CD14-positive monocyte (primary cell): ENCODE results near the gene GMPR. TPM values are rescaled to one million over a fixed set of nuclear protein-coding genes. Genes with fewer than 3 reads are reported as not detected.

ENCODE experiments used
- DNase-seq, 3 donors: peaks; one replicate each; pipeline ENCODE4 v3.0.0-alpha.2; 2011 to 2022
- H2AFZ ChIP-seq: 2 replicates; pipeline ENCODE4 v1.6.0; 2012; ENCODE audit warnings: mild to moderate bottlenecking, low read depth, low read length, inconsistent platforms; ENCODE audit not compliant: insufficient read depth, poor library complexity, severe bottlenecking
- H3K27ac ChIP-seq, 2 donors: 1 replicate in 1 of 2; 2 replicates in 1 of 2; pipeline ENCODE4 v1.5.1; 2012 to 2013; ENCODE audit warnings: low read length in 2 of 2, control low read depth in 1 of 2, inconsistent platforms in 1 of 2, low read depth in 1 of 2, mild to moderate bottlenecking in 1 of 2
- H3K27me3 ChIP-seq, 2 donors: one replicate each; pipeline versions ENCODE4 v1.6.0 to v1.6.1; 2011 to 2013; ENCODE audit warnings: low read length in 2 of 2; ENCODE audit not compliant: control insufficient read depth in 2 of 2, insufficient read depth in 2 of 2
- H3K36me3 ChIP-seq, 2 donors: replicated peaks in 1 of 2; 1 replicate in 1 of 2; 2 replicates in 1 of 2; pipeline versions ENCODE4 v1.5.1 to v1.6.1; 2012 to 2013; ENCODE audit warnings: low read length in 2 of 2, control low read depth in 1 of 2, inconsistent platforms in 1 of 2, mild to moderate bottlenecking in 1 of 2; ENCODE audit not compliant: insufficient read depth in 2 of 2, control insufficient read depth in 1 of 2
- H3K4me1 ChIP-seq, 2 donors: 1 replicate in 1 of 2; 2 replicates in 1 of 2; pipeline versions ENCODE4 v1.5.1 to v1.6.1; 2012 to 2013; ENCODE audit warnings: low read length in 2 of 2, control low read depth in 1 of 2, inconsistent platforms in 1 of 2, mild to moderate bottlenecking in 1 of 2, moderate library complexity in 1 of 2; ENCODE audit not compliant: insufficient read depth in 2 of 2, control insufficient read depth in 1 of 2
- H3K4me2 ChIP-seq: replicated peaks from 2 replicates; pipeline ENCODE3; 2012; ENCODE audit warnings: low read length, moderate library complexity, mild to moderate bottlenecking; ENCODE audit not compliant: poor library complexity, severe bottlenecking; ENCODE audit errors: extremely low read depth
- H3K4me3 ChIP-seq, 3 experiments: fragments of 200-600 bp in 1 of 3; sonication (generic) in 1 of 3; replicated peaks in 1 of 3; 1 replicate in 2 of 3; 2 replicates in 1 of 3; pipeline ENCODE4 v1.5.1; 2011 to 2013; ENCODE audit warnings: low read length in 3 of 3, mild to moderate bottlenecking in 3 of 3, control low read depth in 2 of 3, low read depth in 2 of 3, inconsistent platforms in 1 of 3, moderate library complexity in 1 of 3
- H3K79me2 ChIP-seq: 2 replicates; pipeline ENCODE4 v1.6.0; 2012; ENCODE audit warnings: mild to moderate bottlenecking, control low read depth, inconsistent platforms, low read length, moderate library complexity; ENCODE audit not compliant: insufficient read depth
- H3K9ac ChIP-seq: 2 replicates; pipeline ENCODE4 v1.6.0; 2017; ENCODE audit warnings: low read length, mild to moderate bottlenecking; ENCODE audit not compliant: insufficient read depth, poor library complexity, severe bottlenecking
- H3K9me3 ChIP-seq, 2 donors: replicated peaks in 1 of 2; 1 replicate in 1 of 2; 2 replicates in 1 of 2; pipeline versions ENCODE4 v1.5.1 to v1.6.1; 2012 to 2013; ENCODE audit warnings: low read length in 2 of 2, control low read depth in 1 of 2; ENCODE audit not compliant: control insufficient read depth in 1 of 2, insufficient read depth in 1 of 2
- H4K20me1 ChIP-seq: 2 replicates; pipeline ENCODE4 v1.6.0; 2012; ENCODE audit warnings: mild to moderate bottlenecking, low read length, control low read depth, moderate library complexity; ENCODE audit not compliant: insufficient read depth
- H3K27ac Mint-ChIP-seq, 7 donors: one replicate each; pipeline ENCODE4 v1.8.0; 2020; ENCODE audit warnings: mild to moderate bottlenecking in 7 of 7, mixed read lengths in 7 of 7, moderate library complexity in 6 of 7, inconsistent platforms in 2 of 7
- H3K27me3 Mint-ChIP-seq, 3 donors: one replicate each; pipeline ENCODE4 v1.8.0; 2021 to 2022; ENCODE audit warnings: low read depth in 3 of 3, mild to moderate bottlenecking in 3 of 3, mixed read lengths in 3 of 3, moderate library complexity in 3 of 3, inconsistent platforms in 1 of 3
- H3K36me3 Mint-ChIP-seq, 2 donors: one replicate each; pipeline ENCODE4 v1.8.0; 2020; ENCODE audit warnings: mixed read lengths in 2 of 2, inconsistent platforms in 1 of 2, mild to moderate bottlenecking in 1 of 2
- H3K4me1 Mint-ChIP-seq: one replicate; pipeline ENCODE4 v1.8.0; 2020; ENCODE audit warnings: mild to moderate bottlenecking, mixed read lengths
- H3K4me3 Mint-ChIP-seq, 2 donors: one replicate each; pipeline ENCODE4 v1.8.0; 2020; ENCODE audit warnings: mild to moderate bottlenecking in 2 of 2, mixed read lengths in 2 of 2, moderate library complexity in 1 of 2
- H3K9me3 Mint-ChIP-seq, 7 donors: one replicate each; pipeline ENCODE4 v1.8.0; 2020 to 2022; ENCODE audit warnings: mixed read lengths in 7 of 7, mild to moderate bottlenecking in 6 of 7, moderate library complexity in 6 of 7, inconsistent platforms in 2 of 7
- WGBS: methylation state at CpG from one replicate; pipeline ENCODE4 v1.1.5; 2013; ENCODE audit warnings: missing lambda C conversion rate; ENCODE audit not compliant: insufficient coverage; 5-methylcytosine and 5-hydroxymethylcytosine counted together
- intact Hi-C, 2 donors: fragments of 100-400 bp; cut with micrococcal nuclease; formaldehyde crosslinking; loops; one replicate each; pipeline versions ENCODE4 v1.15.0 to v1.15.1; 2023
- polyA plus RNA-seq, 3 donors: library from polyadenylated mRNA; depleted of rRNA in 1 of 3; unstranded in 2 of 3; stranded (reverse) in 1 of 3; fragments of 300-500 nt in 2 of 3; fragments of >200 nt in 1 of 3; fragmentation: Illumina TruSeq in 2 of 3; gene quantifications; 1 replicate in 2 of 3; 2 replicates in 1 of 3; pipeline ENCODE4 v1.2.3, GENCODE V29; 2012 to 2021
- TF ChIP-seq, protein P1 (sequence below): fragments of 200-600 bp; IDR thresholded peaks from one replicate; pipeline ENCODE4 v1.8.0; 2022; ENCODE audit warnings: antibody characterized with exemption, mild to moderate bottlenecking

Gene GMPR
- polyA plus RNA-seq, 3 donors: 1.9 to 3.8 (median 3.2) TPM

GRCh38 chr6:16238963-16239797 lies 793 bp downstream of the GMPR start:
- Mint-ChIP-seq H3K36me3 (peaks cover 2 to 4% of the 10 kb centered on the region in 2 donors), H3K4me1 (peaks cover 37% of the 10 kb centered on the region), H3K27me3 (peaks cover 18 to 39% (median 27%) of the 10 kb centered on the region in 3 donors), H3K27ac (peak overlapping the region; percentile 58 to 86 (median 72)), H3K4me3 (peak overlapping the region; percentile 97), H3K9me3 (peaks cover 0 to 3% (median 0%) of the 10 kb centered on the region in 7 donors)
- Histone ChIP-seq H3K27ac (peak overlapping the region in 1 of 2 donors; percentile 61), H3K4me2 (peak overlapping the region; percentile 92), H3K4me1 (peaks cover 44 to 47% of the 10 kb centered on the region in 2 donors), H3K27me3 (peaks cover 0 to 29% of the 10 kb centered on the region in 2 donors), H3K4me3 (peak overlapping the region; percentile 79 to 89 (median 80)), H3K9me3 (no peaks in the 10 kb centered on the region), H3K79me2 (no peaks in the 10 kb centered on the region), H3K9ac (peak overlapping the region; percentile 64), H3K36me3 (no peaks in the 10 kb centered on the region), H2AFZ (peak overlapping the region; percentile 88), H4K20me1 (no peaks in the 10 kb centered on the region)
- intact Hi-C loops: no loop called here
- peak in 2 of 3 donors; percentile 18 to 22 for DNase-seq
- TF ChIP-seq, protein P1, sequence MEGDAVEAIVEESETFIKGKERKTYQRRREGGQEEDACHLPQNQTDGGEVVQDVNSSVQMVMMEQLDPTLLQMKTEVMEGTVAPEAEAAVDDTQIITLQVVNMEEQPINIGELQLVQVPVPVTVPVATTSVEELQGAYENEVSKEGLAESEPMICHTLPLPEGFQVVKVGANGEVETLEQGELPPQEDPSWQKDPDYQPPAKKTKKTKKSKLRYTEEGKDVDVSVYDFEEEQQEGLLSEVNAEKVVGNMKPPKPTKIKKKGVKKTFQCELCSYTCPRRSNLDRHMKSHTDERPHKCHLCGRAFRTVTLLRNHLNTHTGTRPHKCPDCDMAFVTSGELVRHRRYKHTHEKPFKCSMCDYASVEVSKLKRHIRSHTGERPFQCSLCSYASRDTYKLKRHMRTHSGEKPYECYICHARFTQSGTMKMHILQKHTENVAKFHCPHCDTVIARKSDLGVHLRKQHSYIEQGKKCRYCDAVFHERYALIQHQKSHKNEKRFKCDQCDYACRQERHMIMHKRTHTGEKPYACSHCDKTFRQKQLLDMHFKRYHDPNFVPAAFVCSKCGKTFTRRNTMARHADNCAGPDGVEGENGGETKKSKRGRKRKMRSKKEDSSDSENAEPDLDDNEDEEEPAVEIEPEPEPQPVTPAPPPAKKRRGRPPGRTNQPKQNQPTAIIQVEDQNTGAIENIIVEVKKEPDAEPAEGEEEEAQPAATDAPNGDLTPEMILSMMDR: peak; percentile 62
- under 1% methylated on average over 29 of the region's 34 CpGs for WGBS

GRCh38 chr6:16239798-16240123 lies 1.4 kb downstream of the GMPR start:
- WGBS: 7% methylated on average over 5 of the region's 5 CpGs
- Histone ChIP-seq H3K4me1 (peaks cover 44 to 47% of the 10 kb centered on the region in 2 donors), H3K4me2 (peak overlapping the region; percentile 92), H3K27ac (no peak overlapping the region), H3K36me3 (no peaks in the 10 kb centered on the region), H3K79me2 (no peaks in the 10 kb centered on the region), H3K4me3 (peak overlapping the region; percentile 79 to 89 (median 80)), H2AFZ (peak overlapping the region; percentile 88), H4K20me1 (no peaks in the 10 kb centered on the region), H3K9me3 (no peaks in the 10 kb centered on the region), H3K9ac (peak overlapping the region; percentile 64), H3K27me3 (peaks cover 0 to 29% of the 10 kb centered on the region in 2 donors)
- H3K4me3 Mint-ChIP-seq: peak overlapping the region; percentile 97
- peaks cover 2 to 4% of the 10 kb centered on the region in 2 donors for H3K36me3 Mint-ChIP-seq
- peaks cover 14 to 34% (median 23%) of the 10 kb centered on the region in 3 donors for H3K27me3 Mint-ChIP-seq
- peaks cover 37% of the 10 kb centered on the region for H3K4me1 Mint-ChIP-seq
- H3K27ac Mint-ChIP-seq: peak overlapping the region in 1 of 7 donors; percentile 32
- TF ChIP-seq, protein P1: no peak
- peaks cover 0 to 3% (median 0%) of the 10 kb centered on the region in 7 donors for H3K9me3 Mint-ChIP-seq
- intact Hi-C loops: no loop called here
- peak; percentile 62 to 76 (median 71) for DNase-seq
